Activated CD8-positive, alpha-beta T cell treated with anti-CD3 and anti-CD28 coated beads for 36 hours (primary cell): ENCODE data around the gene LONRF2. TPM values are rescaled to one million over a fixed set of nuclear protein-coding genes. Genes with fewer than 3 reads are reported as not detected.

ENCODE experiments used
- ATAC-seq: fragments of 200-7000 bp; cut with Tn5 transposase; one replicate; pipeline ENCODE4 v1.10.0; 2021; ENCODE audit warnings: mild to moderate bottlenecking, moderate library complexity
- CTCF ChIA-PET: fragments of 350-600 bp; sonication (Branson Sonifier 250); formaldehyde crosslinking; loops from one replicate; lab custom pipeline; 2021; ENCODE audit warnings: antibody characterized with exemption; lab: Charles Lee
- POLR2A ChIA-PET: fragments of 350-600 bp; sonication (Branson Sonifier 250); formaldehyde crosslinking; loops from one replicate; lab custom pipeline; 2021; ENCODE audit warnings: antibody characterized with exemption; lab: Charles Lee
- DNase-seq: peaks from one replicate; pipeline ENCODE4 v3.0.0-alpha.2; 2020
- H3K27ac Mint-ChIP-seq: one replicate; pipeline ENCODE4 v1.8.0; 2021; ENCODE audit warnings: mild to moderate bottlenecking, mixed read lengths
- H3K27me3 Mint-ChIP-seq: one replicate; pipeline ENCODE4 v1.8.0; 2021; ENCODE audit warnings: mixed read lengths
- H3K36me3 Mint-ChIP-seq: one replicate; pipeline ENCODE4 v1.8.0; 2021; ENCODE audit warnings: low read depth, mixed read lengths
- H3K4me1 Mint-ChIP-seq: one replicate; pipeline ENCODE4 v1.8.0; 2021; ENCODE audit warnings: low read depth, mixed read lengths
- H3K4me3 Mint-ChIP-seq: one replicate; pipeline ENCODE4 v1.8.0; 2021; ENCODE audit warnings: mild to moderate bottlenecking, moderate library complexity, mixed read lengths
- H3K9me3 Mint-ChIP-seq: one replicate; pipeline ENCODE4 v1.8.0; 2021; ENCODE audit warnings: mixed read lengths
- intact Hi-C: fragments of 100-400 bp; cut with micrococcal nuclease; formaldehyde crosslinking; loops from one replicate; pipeline ENCODE4 v1.10.0; 2022
- total RNA-seq, 2 experiments: library from RNA; stranded (reverse); gene quantifications; one replicate each; pipeline ENCODE4 v1.2.3, GENCODE V29; 2021
- TF ChIP-seq, protein P1 (sequence below): fragments of 200-600 bp; IDR thresholded peaks from one replicate; pipeline ENCODE4 v1.8.0; 2022; ENCODE audit warnings: antibody characterized with exemption, mild to moderate bottlenecking

Gene LONRF2
- total RNA-seq, 2 experiments from 2014 or later, result 0.04 to 0.20 TPM

DNA sequence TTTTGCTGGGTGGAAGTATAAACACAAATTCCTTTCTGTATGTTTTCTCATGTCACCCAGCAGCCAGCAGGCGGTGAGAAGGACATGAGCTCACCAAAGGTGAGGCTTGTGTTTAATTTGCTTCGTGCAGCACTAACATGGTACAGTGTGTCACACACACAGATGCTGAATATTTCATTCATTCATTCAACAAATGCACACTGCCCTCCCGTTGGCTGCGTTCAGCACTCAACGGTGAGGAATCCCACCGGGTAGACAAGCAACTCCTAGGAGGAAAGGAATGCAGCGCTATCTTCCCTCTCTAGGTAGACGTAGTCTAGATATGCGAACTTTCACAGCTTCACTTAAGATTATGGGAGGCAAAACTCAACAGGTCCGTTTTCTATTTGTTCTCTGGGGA, 85.1 kb downstream of the LONRF2 start:
- H3K36me3 Mint-ChIP-seq, result no peaks in the 10 kb centered on the region
- TF ChIP-seq, protein P1, sequence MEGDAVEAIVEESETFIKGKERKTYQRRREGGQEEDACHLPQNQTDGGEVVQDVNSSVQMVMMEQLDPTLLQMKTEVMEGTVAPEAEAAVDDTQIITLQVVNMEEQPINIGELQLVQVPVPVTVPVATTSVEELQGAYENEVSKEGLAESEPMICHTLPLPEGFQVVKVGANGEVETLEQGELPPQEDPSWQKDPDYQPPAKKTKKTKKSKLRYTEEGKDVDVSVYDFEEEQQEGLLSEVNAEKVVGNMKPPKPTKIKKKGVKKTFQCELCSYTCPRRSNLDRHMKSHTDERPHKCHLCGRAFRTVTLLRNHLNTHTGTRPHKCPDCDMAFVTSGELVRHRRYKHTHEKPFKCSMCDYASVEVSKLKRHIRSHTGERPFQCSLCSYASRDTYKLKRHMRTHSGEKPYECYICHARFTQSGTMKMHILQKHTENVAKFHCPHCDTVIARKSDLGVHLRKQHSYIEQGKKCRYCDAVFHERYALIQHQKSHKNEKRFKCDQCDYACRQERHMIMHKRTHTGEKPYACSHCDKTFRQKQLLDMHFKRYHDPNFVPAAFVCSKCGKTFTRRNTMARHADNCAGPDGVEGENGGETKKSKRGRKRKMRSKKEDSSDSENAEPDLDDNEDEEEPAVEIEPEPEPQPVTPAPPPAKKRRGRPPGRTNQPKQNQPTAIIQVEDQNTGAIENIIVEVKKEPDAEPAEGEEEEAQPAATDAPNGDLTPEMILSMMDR, result no peak
- H3K27ac Mint-ChIP-seq, result no peak overlapping the region
- ATAC-seq (no peak), DNase-seq (no peak)
- H3K27me3 Mint-ChIP-seq, result no peaks in the 10 kb centered on the region
- CTCF ChIA-PET, result no interaction called here
- peaks cover 21% of the 10 kb centered on the region for H3K4me1 Mint-ChIP-seq
- no peaks in the 10 kb centered on the region for H3K9me3 Mint-ChIP-seq
- POLR2A ChIA-PET, result no interaction called here
- no peak overlapping the region for H3K4me3 Mint-ChIP-seq
- intact Hi-C loops, result no loop called here

DNA sequence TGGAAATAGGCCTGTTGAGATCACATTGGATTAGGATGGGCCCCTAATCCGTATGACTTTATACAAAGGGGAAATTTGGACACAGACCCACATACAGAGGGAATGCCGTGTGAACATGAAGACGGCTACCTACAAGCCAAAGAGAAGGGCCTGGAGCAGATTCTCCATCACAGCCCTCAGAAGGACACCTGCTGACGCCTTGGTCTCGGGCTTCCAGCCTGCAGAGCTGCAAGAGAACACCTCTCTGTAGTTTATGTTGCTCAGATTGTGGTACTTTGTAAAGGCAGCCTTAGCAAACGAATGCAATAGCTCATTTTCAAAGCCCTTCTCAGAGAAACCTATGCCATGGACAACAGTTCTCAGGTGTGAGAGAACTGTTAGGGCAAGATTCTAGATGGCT, 86.1 kb downstream of the LONRF2 start:
- Mint-ChIP-seq H3K9me3 (peaks cover 2% of the 10 kb centered on the region), H3K27ac (no peak overlapping the region)
- intact Hi-C loops, result no loop called here

DNA sequence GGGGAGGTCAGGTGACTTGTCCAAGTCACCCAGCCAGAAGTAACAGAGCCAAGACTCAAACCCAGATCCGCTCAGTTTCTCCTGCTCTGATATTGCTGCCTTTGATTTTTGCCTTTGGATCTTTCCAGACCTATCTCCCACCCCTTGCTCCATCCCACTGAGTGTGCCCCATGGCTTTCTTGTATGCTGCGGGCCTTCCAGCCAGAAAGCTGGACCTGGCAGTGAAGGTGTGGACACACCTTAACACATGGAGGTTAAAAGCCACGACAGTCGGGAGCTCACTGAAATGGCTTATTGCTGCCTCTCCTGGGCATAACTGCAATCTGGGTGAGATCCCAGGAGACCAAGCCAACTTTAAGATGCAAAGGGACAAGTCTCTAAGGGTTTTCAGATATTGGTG, 86.7 kb downstream of the LONRF2 start:
- ATAC-seq (no peak), DNase-seq (no peak)
- H3K4me3 Mint-ChIP-seq, result no peak overlapping the region
- TF ChIP-seq, protein P1, result no peak
- H3K27me3 Mint-ChIP-seq, result no peaks in the 10 kb centered on the region
- POLR2A ChIA-PET, result no interaction called here
- H3K27ac Mint-ChIP-seq, result peak overlapping the region; percentile 29
- peaks cover 21% of the 10 kb centered on the region for H3K4me1 Mint-ChIP-seq
- intact Hi-C loops, result no loop called here
- CTCF ChIA-PET, result interaction anchor here (1.2 to 1.6 kb wide), 4 partner anchors 27 to 676 kb away, joined by 3 to 5 read pairs (median 4); no protein-coding TSS in a partner anchor
- peaks cover 2% of the 10 kb centered on the region for H3K9me3 Mint-ChIP-seq
- H3K36me3 Mint-ChIP-seq, result no peaks in the 10 kb centered on the region

More for the DNA sequence above, 86.1 kb downstream of the LONRF2 start:
- Mint-ChIP-seq H3K4me3 (no peak overlapping the region), H3K36me3 (no peaks in the 10 kb centered on the region), H3K4me1 (peaks cover 21% of the 10 kb centered on the region), H3K27me3 (no peaks in the 10 kb centered on the region)
- POLR2A ChIA-PET, result no interaction called here
- CTCF ChIA-PET, result interaction anchor here (1.2 kb wide), 1 partner anchor 417 kb away, joined by 3 read pairs; no protein-coding TSS in a partner anchor
- ATAC-seq, result no peak
- no peak for DNase-seq
- TF ChIP-seq, protein P1, result no peak

DNA sequence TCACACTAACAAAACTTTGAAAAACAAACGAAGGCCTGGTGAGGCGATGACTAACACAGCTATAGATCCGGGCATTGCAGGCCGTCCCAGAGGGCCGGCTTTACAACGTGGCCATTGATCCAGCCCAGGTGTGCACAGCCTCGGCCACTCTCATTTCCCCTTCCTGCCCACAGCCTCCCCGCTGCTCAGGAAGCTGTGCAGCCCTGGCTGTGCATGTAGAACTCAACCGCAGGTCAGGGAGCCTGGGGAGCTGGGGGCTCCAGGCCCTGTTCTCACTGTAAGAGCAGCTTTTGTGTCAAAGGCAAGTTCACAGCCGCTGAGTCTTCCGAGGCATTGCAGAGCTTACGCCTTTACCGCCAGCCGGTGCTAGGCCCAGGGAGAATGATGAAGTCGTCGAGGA, 87.2 kb downstream of the LONRF2 start:
- POLR2A ChIA-PET, result no interaction called here
- CTCF ChIA-PET, result interaction anchor here (1.2 to 1.6 kb wide), 5 partner anchors 26 to 676 kb away, joined by 3 to 5 read pairs (median 4); no protein-coding TSS in a partner anchor
- H3K27me3 Mint-ChIP-seq, result no peaks in the 10 kb centered on the region
- TF ChIP-seq, protein P1, result no peak
- intact Hi-C loops, result no loop called here
- H3K27ac Mint-ChIP-seq, result peak overlapping the region; percentile 29
- H3K36me3 Mint-ChIP-seq, result no peaks in the 10 kb centered on the region
- peaks cover 21% of the 10 kb centered on the region for H3K4me1 Mint-ChIP-seq
- peak; percentile 47 for DNase-seq
- H3K9me3 Mint-ChIP-seq, result peaks cover 2% of the 10 kb centered on the region
- H3K4me3 Mint-ChIP-seq, result no peak overlapping the region
- ATAC-seq, result peak; percentile 77

DNA sequence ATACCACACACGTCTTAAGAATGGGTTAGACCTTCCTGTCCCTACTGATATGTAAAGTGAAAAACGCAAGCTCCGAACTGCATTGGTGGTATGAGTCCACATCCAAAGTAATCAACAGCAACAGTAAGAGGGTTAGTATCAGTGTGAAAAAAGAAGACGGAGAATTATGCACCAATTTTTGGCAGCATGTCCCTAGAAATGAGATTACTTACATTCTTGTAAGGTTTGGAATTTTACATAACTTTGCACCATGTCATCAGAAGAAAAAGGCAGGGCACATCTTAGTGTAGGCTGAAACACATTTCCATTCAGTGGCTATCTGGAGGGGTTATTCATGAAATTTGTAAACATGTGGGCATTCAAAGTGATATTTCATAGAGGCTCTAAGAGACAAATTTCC, 88.2 kb downstream of the LONRF2 start:
- no peak for ATAC-seq
- TF ChIP-seq, protein P1, result no peak
- POLR2A ChIA-PET, result no interaction called here
- H3K27ac Mint-ChIP-seq, result no peak overlapping the region
- no peaks in the 10 kb centered on the region for H3K27me3 Mint-ChIP-seq
- CTCF ChIA-PET, result interaction anchor here (1.2 to 1.6 kb wide), 4 partner anchors 27 to 675 kb away, joined by 3 to 5 read pairs (median 4); no protein-coding TSS in a partner anchor
- intact Hi-C loops, result no loop called here
- peaks cover 2% of the 10 kb centered on the region for H3K9me3 Mint-ChIP-seq
- H3K36me3 Mint-ChIP-seq, result no peaks in the 10 kb centered on the region
- no peak for DNase-seq
- peaks cover 21% of the 10 kb centered on the region for H3K4me1 Mint-ChIP-seq
- no peak overlapping the region for H3K4me3 Mint-ChIP-seq
